Measurements from ENCODE around the gene UBR4. TPM values are rescaled to one million over a fixed set of nuclear protein-coding genes. Genes with fewer than 3 reads are reported as not detected.

UBR4 gene
- total and polyA plus RNA-seq, 9 donors, result 59.2 to 94.1 (median 73.7) TPM

GRCh38 chr1:19169642-19170041 lies 40.4 kb downstream of the UBR4 start:
- Histone ChIP-seq H3K27ac (ENCODE audit: low read length) (no peak overlapping the region), H3K36me3 (ENCODE audit: control insufficient read depth, insufficient read depth, low read length) (peaks cover 77% of the 10 kb centered on the region)
- no CpG with 5 or more reads among the region's 2 CpGs for WGBS (ENCODE audit: insufficient coverage)

GRCh38 chr1:19167140-19167539 lies 42.9 kb downstream of the UBR4 start:
- Histone ChIP-seq H3K4me1 (ENCODE audit: control insufficient read depth, insufficient read depth, low read length) (no peaks in the 10 kb centered on the region), H3K27me3 (ENCODE audit: control insufficient read depth, insufficient read depth, low read length) (no peaks in the 10 kb centered on the region), H3K4me3 (ENCODE audit: low read length) (no peak overlapping the region), H3K27ac (ENCODE audit: low read length) (no peak overlapping the region), H3K9me3 (replicated peaks; ENCODE audit: control insufficient read depth, low read depth, low read length) (no peaks in the 10 kb centered on the region), H3K36me3 (ENCODE audit: control insufficient read depth, insufficient read depth, low read length) (peaks cover 76% of the 10 kb centered on the region)
- WGBS (ENCODE audit: insufficient coverage), result 90% methylated on average over 1 of the region's 6 CpGs
- no peak for DNase-seq

More at GRCh38 chr1:19169642-19170041, 40.4 kb downstream of the UBR4 start:
- Histone ChIP-seq H3K4me1 (ENCODE audit: control insufficient read depth, insufficient read depth, low read length) (no peaks in the 10 kb centered on the region), H3K27me3 (ENCODE audit: control insufficient read depth, insufficient read depth, low read length) (no peaks in the 10 kb centered on the region), H3K9me3 (replicated peaks; ENCODE audit: control insufficient read depth, low read depth, low read length) (no peaks in the 10 kb centered on the region), H3K4me3 (ENCODE audit: low read length) (no peak overlapping the region)
- DNase-seq, result no peak

- Histone ChIP-seq H3K4me1 (ENCODE audit: control insufficient read depth, insufficient read depth, low read length) (no peaks in the 10 kb centered on the region), H3K36me3 (ENCODE audit: control insufficient read depth, insufficient read depth, low read length) (peaks cover 80% of the 10 kb centered on the region)
- WGBS (ENCODE audit: insufficient coverage), result 69% methylated on average over 3 of the region's 3 CpGs
These were observed 44.0 kb downstream of the UBR4 start for GRCh38 chr1:19166066-19166465.

GRCh38 chr1:19165501-19165900 lies 44.6 kb downstream of the UBR4 start:
- 83% methylated on average over 1 of the region's 3 CpGs for WGBS (ENCODE audit: insufficient coverage)
- no peak for DNase-seq
- no peaks in the 10 kb centered on the region for H3K9me3 ChIP-seq (replicated peaks; ENCODE audit: control insufficient read depth, low read depth, low read length)
- no peak overlapping the region for H3K4me3 ChIP-seq (ENCODE audit: low read length)
- H3K27ac ChIP-seq (ENCODE audit: low read length), result no peak overlapping the region
- H3K36me3 ChIP-seq (ENCODE audit: control insufficient read depth, insufficient read depth, low read length), result peaks cover 80% of the 10 kb centered on the region
- no peaks in the 10 kb centered on the region for H3K4me1 ChIP-seq (ENCODE audit: control insufficient read depth, insufficient read depth, low read length)
- no peaks in the 10 kb centered on the region for H3K27me3 ChIP-seq (ENCODE audit: control insufficient read depth, insufficient read depth, low read length)

More at GRCh38 chr1:19166066-19166465, 44.0 kb downstream of the UBR4 start:
- H3K4me3 ChIP-seq (ENCODE audit: low read length), result no peak overlapping the region
- H3K27ac ChIP-seq (ENCODE audit: low read length), result no peak overlapping the region
- no peaks in the 10 kb centered on the region for H3K27me3 ChIP-seq (ENCODE audit: control insufficient read depth, insufficient read depth, low read length)
- H3K9me3 ChIP-seq (replicated peaks; ENCODE audit: control insufficient read depth, low read depth, low read length), result no peaks in the 10 kb centered on the region
- no peak for DNase-seq

GRCh38 chr1:19164274-19165015 lies 45.6 kb downstream of the UBR4 start:
- no peaks in the 10 kb centered on the region for H3K4me1 ChIP-seq (ENCODE audit: control insufficient read depth, insufficient read depth, low read length)

GRCh38 chr1:19163261-19163660 lies 46.8 kb downstream of the UBR4 start:
- WGBS (ENCODE audit: insufficient coverage), result 86% methylated on average over 1 of the region's 1 CpG

More at GRCh38 chr1:19164274-19165015, 45.6 kb downstream of the UBR4 start:
- WGBS (ENCODE audit: insufficient coverage), result 86% methylated on average over 10 of the region's 10 CpGs
- H3K36me3 ChIP-seq (ENCODE audit: control insufficient read depth, insufficient read depth, low read length), result peaks cover 81% of the 10 kb centered on the region
- H3K4me3 ChIP-seq (ENCODE audit: low read length), result no peak overlapping the region
- H3K27ac ChIP-seq (ENCODE audit: low read length), result no peak overlapping the region
- no peaks in the 10 kb centered on the region for H3K9me3 ChIP-seq (replicated peaks; ENCODE audit: control insufficient read depth, low read depth, low read length)
- no peaks in the 10 kb centered on the region for H3K27me3 ChIP-seq (ENCODE audit: control insufficient read depth, insufficient read depth, low read length)
- DNase-seq, result no peak

DNA sequence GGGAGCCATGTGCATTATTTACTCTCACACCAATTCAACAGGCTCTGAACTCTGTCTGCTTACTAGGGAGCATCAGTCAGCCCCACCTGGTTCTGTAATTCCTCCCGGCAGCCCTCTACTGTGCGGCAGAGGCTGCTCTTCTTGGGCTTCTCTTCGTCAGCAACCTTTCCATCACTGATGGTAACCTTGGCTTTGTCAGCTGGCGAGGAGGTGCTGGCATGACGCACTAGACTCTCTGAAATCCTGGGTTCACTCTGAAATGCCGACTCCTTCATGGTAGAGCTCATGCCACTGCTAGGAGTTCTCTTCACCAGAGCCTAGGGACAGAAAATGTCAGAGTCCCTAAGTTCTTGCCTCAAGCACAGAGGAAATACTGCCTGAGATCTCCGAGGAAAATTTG lies 49.2 kb downstream of the UBR4 start:
- H3K9me3 ChIP-seq (replicated peaks; ENCODE audit: control insufficient read depth, low read depth, low read length), result no peaks in the 10 kb centered on the region
- H3K4me3 ChIP-seq (ENCODE audit: low read length), result no peak overlapping the region
- no peak for DNase-seq
- H3K27me3 ChIP-seq (ENCODE audit: control insufficient read depth, insufficient read depth, low read length), result no peaks in the 10 kb centered on the region
- WGBS (ENCODE audit: insufficient coverage), result 94% methylated on average over 6 of the region's 7 CpGs
- peaks cover 86% of the 10 kb centered on the region for H3K36me3 ChIP-seq (ENCODE audit: control insufficient read depth, insufficient read depth, low read length)
- H3K27ac ChIP-seq (ENCODE audit: low read length), result no peak overlapping the region
- H3K4me1 ChIP-seq (ENCODE audit: control insufficient read depth, insufficient read depth, low read length), result peaks cover 2% of the 10 kb centered on the region

More at GRCh38 chr1:19163261-19163660, 46.8 kb downstream of the UBR4 start:
- H3K4me3 ChIP-seq (ENCODE audit: low read length), result no peak overlapping the region
- DNase-seq, result no peak
- peaks cover 85% of the 10 kb centered on the region for H3K36me3 ChIP-seq (ENCODE audit: control insufficient read depth, insufficient read depth, low read length)
- no peaks in the 10 kb centered on the region for H3K9me3 ChIP-seq (replicated peaks; ENCODE audit: control insufficient read depth, low read depth, low read length)
- no peaks in the 10 kb centered on the region for H3K27me3 ChIP-seq (ENCODE audit: control insufficient read depth, insufficient read depth, low read length)
- H3K4me1 ChIP-seq (ENCODE audit: control insufficient read depth, insufficient read depth, low read length), result no peaks in the 10 kb centered on the region
- H3K27ac ChIP-seq (ENCODE audit: low read length), result no peak overlapping the region

- peaks cover 2% of the 10 kb centered on the region for H3K4me1 ChIP-seq (ENCODE audit: control insufficient read depth, insufficient read depth, low read length)
- H3K27ac ChIP-seq (ENCODE audit: low read length), result peak overlapping the region; percentile 25
- H3K4me3 ChIP-seq (ENCODE audit: low read length), result no peak overlapping the region
- WGBS (ENCODE audit: insufficient coverage), result 88% methylated on average over 5 of the region's 8 CpGs
- no peak for DNase-seq
- H3K9me3 ChIP-seq (replicated peaks; ENCODE audit: control insufficient read depth, low read depth, low read length), result no peaks in the 10 kb centered on the region
- no peaks in the 10 kb centered on the region for H3K27me3 ChIP-seq (ENCODE audit: control insufficient read depth, insufficient read depth, low read length)
- H3K36me3 ChIP-seq (ENCODE audit: control insufficient read depth, insufficient read depth, low read length), result peaks cover 87% of the 10 kb centered on the region
These were observed 52.4 kb downstream of the UBR4 start for GRCh38 chr1:19157653-19158052.

DNA sequence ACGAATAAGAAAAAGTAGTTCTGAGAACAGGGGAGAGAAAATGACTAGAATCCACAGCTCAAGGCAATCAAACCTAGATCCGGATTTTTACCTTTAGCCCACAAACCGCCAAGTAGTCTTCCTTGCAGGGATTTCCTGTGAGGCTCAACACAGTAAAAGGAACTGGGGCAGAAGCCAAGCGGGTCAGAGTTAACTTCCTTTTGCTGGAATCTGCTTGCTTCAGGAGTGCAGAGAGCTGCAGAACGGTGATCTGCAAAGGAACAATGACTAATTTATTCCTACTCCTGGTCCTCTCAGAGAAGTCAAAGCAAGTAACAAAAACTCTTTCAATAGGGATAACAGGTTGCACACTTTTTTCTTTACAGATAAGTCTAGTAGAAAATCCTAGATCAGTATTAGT lies 53.4 kb downstream of the UBR4 start:
- no peak overlapping the region for H3K27ac ChIP-seq (ENCODE audit: low read length)
- H3K4me1 ChIP-seq (ENCODE audit: control insufficient read depth, insufficient read depth, low read length), result peaks cover 2% of the 10 kb centered on the region
- peak; percentile 73 for DNase-seq
- H3K27me3 ChIP-seq (ENCODE audit: control insufficient read depth, insufficient read depth, low read length), result no peaks in the 10 kb centered on the region
- 63% methylated on average over 3 of the region's 5 CpGs for WGBS (ENCODE audit: insufficient coverage)
- no peaks in the 10 kb centered on the region for H3K9me3 ChIP-seq (replicated peaks; ENCODE audit: control insufficient read depth, low read depth, low read length)
- no peak overlapping the region for H3K4me3 ChIP-seq (ENCODE audit: low read length)
- peaks cover 87% of the 10 kb centered on the region for H3K36me3 ChIP-seq (ENCODE audit: control insufficient read depth, insufficient read depth, low read length)

GRCh38 chr1:19154876-19155275 lies 55.2 kb downstream of the UBR4 start:
- Histone ChIP-seq H3K36me3 (ENCODE audit: control insufficient read depth, insufficient read depth, low read length) (peaks cover 88% of the 10 kb centered on the region), H3K4me1 (ENCODE audit: control insufficient read depth, insufficient read depth, low read length) (peaks cover 2% of the 10 kb centered on the region), H3K9me3 (replicated peaks; ENCODE audit: control insufficient read depth, low read depth, low read length) (no peaks in the 10 kb centered on the region), H3K27ac (ENCODE audit: low read length) (no peak overlapping the region), H3K4me3 (ENCODE audit: low read length) (no peak overlapping the region), H3K27me3 (ENCODE audit: control insufficient read depth, insufficient read depth, low read length) (no peaks in the 10 kb centered on the region)
- WGBS (ENCODE audit: insufficient coverage), result 89% methylated on average over 6 of the region's 7 CpGs
- DNase-seq, result no peak

Data from muscle of leg (tissue), 11 donors.